NCI-H345 (cell line): ENCODE measurements around the gene LMX1B.

Experiments used
- DNase-seq: peaks from one replicate; lab custom pipeline; 2025; lab: John Stamatoyannopoulos, UW

The LMX1B gene

GRCh38 chr9:126604059-126605055, 9.4 kb upstream of the LMX1B start:
- no peak for DNase-seq

GRCh38 chr9:126605792-126606482, 7.8 kb upstream of the LMX1B start:
- no peak for DNase-seq

GRCh38 chr9:126606483-126606870, 7.3 kb upstream of the LMX1B start:
- DNase-seq, result no peak

- DNase-seq, result no peak
These were observed 6.6 kb upstream of the LMX1B start for GRCh38 chr9:126607086-126607485.

- no peak for DNase-seq
These were observed 6.0 kb upstream of the LMX1B start for GRCh38 chr9:126607731-126608130.

GRCh38 chr9:126608551-126608950, 5.2 kb upstream of the LMX1B start:
- no peak for DNase-seq

- no peak for DNase-seq
These were observed 4.5 kb upstream of the LMX1B start for GRCh38 chr9:126609191-126609590.

GRCh38 chr9:126609711-126610388, 3.9 kb upstream of the LMX1B start:
- DNase-seq, result no peak

- no peak for DNase-seq
These were observed 2.5 kb upstream of the LMX1B start for GRCh38 chr9:126611193-126611591.

GRCh38 chr9:126611592-126612325, 2.0 kb upstream of the LMX1B start:
- DNase-seq, result peak; percentile 70

GRCh38 chr9:126612326-126612812, 1.4 kb upstream of the LMX1B start:
- no peak for DNase-seq

- DNase-seq, result no peak
These were observed 701 bp upstream of the LMX1B start for GRCh38 chr9:126612813-126613641.

GRCh38 chr9:126614088-126614454, 343 bp downstream of the LMX1B start:
- peak; percentile 28 for DNase-seq

GRCh38 chr9:126614455-126615244, 922 bp downstream of the LMX1B start:
- DNase-seq, result no peak

- DNase-seq, result peak; percentile 43
These were observed 1.6 kb downstream of the LMX1B start for GRCh38 chr9:126615245-126615790.

GRCh38 chr9:126615791-126616447, 2.2 kb downstream of the LMX1B start:
- no peak for DNase-seq

- no peak for DNase-seq
These were observed 2.8 kb downstream of the LMX1B start for GRCh38 chr9:126616521-126616976.

- no peak for DNase-seq
These were observed 3.5 kb downstream of the LMX1B start for GRCh38 chr9:126617003-126617822.
